Mucosa of stomach (tissue), 1 donor: ENCODE results near the gene DCP1B.

Source experiments
- H3K27me3 ChIP-seq: one replicate; pipeline ENCODE4 v1.7.0; 2013; ENCODE audit warnings: mild to moderate bottlenecking, low read length; ENCODE audit not compliant: control insufficient read depth, insufficient read depth
- H3K36me3 ChIP-seq: one replicate; pipeline ENCODE4 v1.7.0; 2013; ENCODE audit warnings: low read length; ENCODE audit not compliant: control insufficient read depth, insufficient read depth
- H3K4me1 ChIP-seq: one replicate; pipeline ENCODE4 v1.7.0; 2013; ENCODE audit warnings: mild to moderate bottlenecking, low read length; ENCODE audit not compliant: control insufficient read depth, insufficient read depth
- H3K4me3 ChIP-seq: one replicate; pipeline ENCODE4 v1.7.0; 2013; ENCODE audit warnings: low read length
- H3K9ac ChIP-seq: one replicate; pipeline ENCODE4 v1.7.0; 2013; ENCODE audit warnings: mild to moderate bottlenecking, low read length, moderate library complexity
- H3K9me3 ChIP-seq: one replicate; pipeline ENCODE4 v1.7.0; 2013; ENCODE audit warnings: mild to moderate bottlenecking, low read length, moderate library complexity; ENCODE audit not compliant: control insufficient read depth
- donor health status: Pancreatic carcinoma.

DCP1B gene

DNA sequence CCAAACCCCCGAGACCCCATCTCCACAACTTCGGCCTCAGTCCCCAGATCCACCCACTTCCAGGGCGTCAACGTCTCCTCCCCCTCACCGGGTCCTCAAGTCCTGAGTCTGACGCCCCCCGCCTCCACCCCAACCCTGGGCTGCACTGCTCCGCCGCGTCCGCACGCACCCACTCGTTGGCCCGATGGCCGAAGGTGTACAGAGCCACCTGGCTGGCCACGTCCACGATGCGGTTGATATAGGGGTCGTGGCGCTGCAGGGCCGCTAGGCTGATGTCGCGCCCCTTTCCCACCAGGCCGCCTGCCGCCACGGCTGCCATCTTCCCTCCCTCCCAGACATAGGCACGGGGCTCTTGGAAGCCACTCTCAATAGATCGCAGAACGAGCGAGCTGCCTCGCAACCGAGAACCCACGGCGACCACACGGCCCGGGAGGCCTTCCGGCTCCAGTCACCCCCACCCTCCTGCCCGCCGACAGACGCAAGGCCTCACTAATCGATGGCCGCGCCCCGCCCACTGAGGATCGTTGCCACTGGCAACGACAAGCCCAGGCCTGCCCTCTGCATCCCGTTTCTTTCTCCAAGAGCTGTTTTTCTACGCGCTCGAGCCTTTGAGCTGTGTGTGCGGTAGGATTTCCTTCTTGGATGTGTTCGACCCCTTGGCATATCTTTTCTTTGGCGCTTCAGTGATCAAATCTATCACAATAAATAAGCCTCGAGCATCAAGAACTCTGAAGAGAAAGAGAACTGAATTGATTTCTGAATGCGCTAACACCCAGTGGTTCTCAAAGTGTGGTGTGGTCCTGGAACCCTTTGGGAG, at the start of gene DCP1B:
TSS of gene DCP1B (minus strand) at position 345 of the 817 bp plus-strand sequence. CDS start at position 319, 26 bp downstream.
- H3K4me3 ChIP-seq = peak within 1 kb of the TSS; percentile 69

GRCh38 chr12:2053691-2054090, 49.4 kb upstream of the DCP1B start:
- no peak overlapping the region for H3K4me3 ChIP-seq
- peaks cover 67% of the 10 kb centered on the region for H3K27me3 ChIP-seq
- no peaks in the 10 kb centered on the region for H3K36me3 ChIP-seq
- no peaks in the 10 kb centered on the region for H3K9me3 ChIP-seq
- H3K4me1 ChIP-seq = peaks cover 11% of the 10 kb centered on the region
- peak overlapping the region; percentile 43 for H3K9ac ChIP-seq

More for the DNA sequence above, at the start of gene DCP1B:
- Histone ChIP-seq H3K9me3 (no peaks in the 10 kb centered on the region), H3K9ac (peak within 1 kb of the TSS; percentile 86), H3K4me1 (no peaks in the 10 kb centered on the region), H3K36me3 (no peaks in the 10 kb centered on the region), H3K27me3 (no peaks in the 10 kb centered on the region)

DNA sequence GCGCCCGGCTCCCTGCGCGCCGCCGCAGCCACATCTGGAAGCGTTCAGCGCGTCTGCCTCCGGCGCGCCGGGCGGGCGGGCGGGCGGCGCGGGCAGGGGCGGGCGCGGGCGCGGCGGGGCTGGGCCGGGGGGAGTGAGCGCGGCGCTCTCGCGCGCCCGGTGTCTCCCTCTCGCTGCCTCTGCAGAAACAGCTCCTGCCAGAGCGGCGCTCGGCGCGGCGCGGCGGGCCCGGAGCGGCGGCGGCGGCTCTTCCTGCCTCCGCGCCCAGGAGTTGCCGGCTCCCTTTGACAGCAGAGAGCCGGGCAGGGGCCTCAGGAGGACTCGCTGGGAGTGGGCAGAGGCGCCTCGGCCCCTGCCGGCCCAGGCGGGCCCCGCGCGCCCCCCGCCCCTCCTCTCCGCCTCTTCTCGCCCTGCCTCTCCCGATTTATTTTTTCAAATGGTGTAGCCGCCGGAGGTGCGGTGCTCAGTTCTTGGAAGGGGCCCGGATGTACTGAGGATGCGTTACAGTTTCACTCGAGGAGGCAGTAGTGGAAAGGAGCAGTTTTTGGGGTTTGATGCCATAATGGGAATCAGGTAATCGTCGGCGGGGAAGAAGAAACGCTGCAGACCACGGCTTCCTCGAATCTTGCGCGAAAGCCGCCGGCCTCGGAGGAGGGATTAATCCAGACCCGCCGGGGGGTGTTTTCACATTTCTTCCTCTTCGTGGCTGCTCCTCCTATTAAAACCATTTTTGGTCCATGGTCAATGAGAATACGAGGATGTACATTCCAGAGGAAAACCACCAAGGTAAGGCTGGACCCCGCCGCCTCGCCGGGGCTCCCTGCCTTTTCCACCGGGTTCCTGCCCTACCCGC, 48.8 kb upstream of the DCP1B start, which contains the start of gene CACNA1C:
TSS of gene CACNA1C (plus strand) at position 162 of the 853 bp plus-strand sequence. CDS start at position 738, 576 bp downstream.
- H3K4me3 ChIP-seq = no peak within 1 kb of the TSS
- peaks cover 11% of the 10 kb centered on the region for H3K4me1 ChIP-seq
- H3K9ac ChIP-seq = peak within 1 kb of the TSS; percentile 43
- peaks cover 72% of the 10 kb centered on the region for H3K27me3 ChIP-seq
- H3K36me3 ChIP-seq = no peaks in the 10 kb centered on the region
- no peaks in the 10 kb centered on the region for H3K9me3 ChIP-seq

- Histone ChIP-seq H3K36me3 (no peaks in the 10 kb centered on the region), H3K4me1 (peaks cover 11% of the 10 kb centered on the region), H3K4me3 (no peak overlapping the region), H3K27me3 (peaks cover 65% of the 10 kb centered on the region), H3K9me3 (no peaks in the 10 kb centered on the region), H3K9ac (no peak overlapping the region)
Observed at GRCh38 chr12:2051700-2052621, 47.7 kb upstream of the DCP1B start.

DNA sequence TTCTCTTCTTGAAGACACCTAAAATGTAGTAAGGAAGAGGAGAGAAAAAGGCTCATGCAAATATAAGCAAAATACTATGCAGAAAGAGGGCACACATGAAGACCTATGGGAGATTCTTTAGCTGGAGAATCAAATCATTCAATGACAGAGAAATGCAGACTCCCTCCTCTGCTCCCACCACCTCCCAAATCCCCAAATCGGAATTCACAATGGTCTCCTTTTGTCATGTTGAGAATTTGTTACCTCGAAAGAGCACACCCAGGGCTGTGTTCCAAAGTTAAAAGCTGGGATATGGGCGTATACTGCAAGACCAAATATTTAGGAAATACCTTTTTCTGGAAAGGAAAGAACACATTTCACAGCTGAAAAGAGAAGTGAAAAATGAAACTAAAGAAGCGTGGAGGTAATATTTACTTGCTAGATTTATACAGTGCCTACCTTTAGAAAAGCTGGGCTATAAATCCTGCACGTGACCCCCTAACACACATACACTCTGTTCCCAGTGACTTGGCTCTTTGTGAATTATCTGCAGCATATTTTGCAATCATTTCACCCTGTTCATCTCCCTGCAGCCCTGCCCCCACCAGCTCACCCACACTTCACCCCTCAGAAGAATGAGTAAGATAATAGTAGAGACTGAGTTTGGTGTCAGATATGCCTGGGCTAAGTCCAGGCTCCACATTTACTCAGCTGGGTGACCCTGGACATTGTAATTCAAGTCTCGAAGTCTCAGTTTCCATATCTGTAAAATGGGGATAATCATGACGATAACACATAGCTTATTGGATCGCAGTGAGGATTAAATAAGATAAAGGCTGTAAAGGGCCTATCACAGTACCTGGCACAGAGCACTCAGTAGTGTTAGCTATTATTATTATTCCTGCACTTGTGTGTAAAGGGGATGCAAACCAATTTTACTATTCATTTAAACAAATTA, 45.6 kb upstream of the DCP1B start:
- Histone ChIP-seq H3K9ac (no peak overlapping the region), H3K4me1 (peaks cover 11% of the 10 kb centered on the region), H3K27me3 (peaks cover 46% of the 10 kb centered on the region), H3K9me3 (no peaks in the 10 kb centered on the region), H3K4me3 (no peak overlapping the region), H3K36me3 (no peaks in the 10 kb centered on the region)

DNA sequence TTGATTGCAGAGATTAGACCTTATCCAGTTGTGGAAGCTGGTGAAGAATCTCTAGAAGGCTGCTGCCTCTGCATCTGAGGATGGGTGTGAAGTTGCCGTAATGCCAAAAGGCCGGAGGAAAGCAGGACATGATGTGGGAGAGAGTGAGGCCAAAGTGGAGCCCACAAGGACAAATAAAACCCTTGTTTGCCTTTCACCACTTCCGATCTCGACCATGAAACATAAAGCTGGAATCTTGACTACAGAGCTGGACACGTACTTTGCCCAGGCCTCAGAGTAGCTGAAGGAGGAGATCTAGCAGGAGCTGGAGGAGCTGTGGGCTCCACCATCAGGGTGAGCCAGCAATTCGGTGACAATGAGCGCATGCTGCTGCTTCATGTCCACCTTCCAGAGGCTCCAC, 43.5 kb upstream of the DCP1B start:
- Histone ChIP-seq H3K4me1 (peaks cover 6% of the 10 kb centered on the region), H3K27me3 (peaks cover 29% of the 10 kb centered on the region), H3K4me3 (no peak overlapping the region), H3K9ac (no peak overlapping the region), H3K36me3 (no peaks in the 10 kb centered on the region), H3K9me3 (no peaks in the 10 kb centered on the region)

- H3K9me3 ChIP-seq = no peaks in the 10 kb centered on the region
- no peak overlapping the region for H3K9ac ChIP-seq
- H3K4me1 ChIP-seq = peaks cover 2% of the 10 kb centered on the region
- H3K4me3 ChIP-seq = no peak overlapping the region
- peaks cover 25% of the 10 kb centered on the region for H3K27me3 ChIP-seq
- H3K36me3 ChIP-seq = no peaks in the 10 kb centered on the region
Observed at GRCh38 chr12:2046957-2047356, 42.7 kb upstream of the DCP1B start.

GRCh38 chr12:2044165-2044564, 39.9 kb upstream of the DCP1B start:
- H3K36me3 ChIP-seq = no peaks in the 10 kb centered on the region
- H3K9ac ChIP-seq = no peak overlapping the region
- H3K4me1 ChIP-seq = no peaks in the 10 kb centered on the region
- H3K9me3 ChIP-seq = no peaks in the 10 kb centered on the region
- peaks cover 10% of the 10 kb centered on the region for H3K27me3 ChIP-seq
- H3K4me3 ChIP-seq = no peak overlapping the region

- Histone ChIP-seq H3K4me1 (no peaks in the 10 kb centered on the region), H3K36me3 (no peaks in the 10 kb centered on the region)
Observed at GRCh38 chr12:2043054-2043453, 38.8 kb upstream of the DCP1B start.

GRCh38 chr12:2039034-2039433, 34.8 kb upstream of the DCP1B start:
- H3K9me3 ChIP-seq = no peaks in the 10 kb centered on the region
- peaks cover 17% of the 10 kb centered on the region for H3K27me3 ChIP-seq
- H3K4me3 ChIP-seq = no peak overlapping the region
- no peaks in the 10 kb centered on the region for H3K36me3 ChIP-seq
- peaks cover 10% of the 10 kb centered on the region for H3K4me1 ChIP-seq
- no peak overlapping the region for H3K9ac ChIP-seq

More at GRCh38 chr12:2043054-2043453, 38.8 kb upstream of the DCP1B start:
- H3K27me3 ChIP-seq = peaks cover 4% of the 10 kb centered on the region
- no peak overlapping the region for H3K4me3 ChIP-seq
- no peak overlapping the region for H3K9ac ChIP-seq
- no peaks in the 10 kb centered on the region for H3K9me3 ChIP-seq
